ENCODE measurements around the gene AKR1A1. TPM values are rescaled to one million over a fixed set of nuclear protein-coding genes. Genes with fewer than 3 reads are reported as not detected.

AKR1A1 gene
- total RNA-seq, 1 donor from 2014 or later: 135 TPM

DNA sequence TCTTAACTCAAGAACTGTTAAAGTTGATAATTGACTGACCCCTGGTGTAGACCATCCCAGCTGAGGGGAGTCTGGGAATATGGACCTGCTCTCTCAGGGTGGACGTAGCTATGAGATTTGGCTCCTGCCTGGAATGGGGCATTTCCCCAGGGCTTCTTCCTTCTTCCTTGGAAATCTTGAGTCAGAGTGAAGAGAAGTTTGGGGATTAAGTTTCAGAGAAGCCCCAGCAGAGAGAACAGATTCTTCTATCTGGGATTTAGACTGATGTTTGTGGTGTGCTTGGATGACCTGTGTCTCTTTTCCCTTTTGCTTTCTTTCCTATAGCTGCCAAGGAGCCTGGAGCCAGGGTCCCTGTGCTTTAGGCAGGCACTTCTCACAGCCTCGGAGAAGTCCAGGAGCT lies 13.2 kb downstream of the AKR1A1 start:
- TF ChIP-seq, protein P1, sequence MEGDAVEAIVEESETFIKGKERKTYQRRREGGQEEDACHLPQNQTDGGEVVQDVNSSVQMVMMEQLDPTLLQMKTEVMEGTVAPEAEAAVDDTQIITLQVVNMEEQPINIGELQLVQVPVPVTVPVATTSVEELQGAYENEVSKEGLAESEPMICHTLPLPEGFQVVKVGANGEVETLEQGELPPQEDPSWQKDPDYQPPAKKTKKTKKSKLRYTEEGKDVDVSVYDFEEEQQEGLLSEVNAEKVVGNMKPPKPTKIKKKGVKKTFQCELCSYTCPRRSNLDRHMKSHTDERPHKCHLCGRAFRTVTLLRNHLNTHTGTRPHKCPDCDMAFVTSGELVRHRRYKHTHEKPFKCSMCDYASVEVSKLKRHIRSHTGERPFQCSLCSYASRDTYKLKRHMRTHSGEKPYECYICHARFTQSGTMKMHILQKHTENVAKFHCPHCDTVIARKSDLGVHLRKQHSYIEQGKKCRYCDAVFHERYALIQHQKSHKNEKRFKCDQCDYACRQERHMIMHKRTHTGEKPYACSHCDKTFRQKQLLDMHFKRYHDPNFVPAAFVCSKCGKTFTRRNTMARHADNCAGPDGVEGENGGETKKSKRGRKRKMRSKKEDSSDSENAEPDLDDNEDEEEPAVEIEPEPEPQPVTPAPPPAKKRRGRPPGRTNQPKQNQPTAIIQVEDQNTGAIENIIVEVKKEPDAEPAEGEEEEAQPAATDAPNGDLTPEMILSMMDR (conservative IDR thresholded peaks at IDR 0.05; ENCODE audit: low read depth, low read length): no peak
- H3K4me3 ChIP-seq (ENCODE audit: low read depth, low read length): no peak overlapping the region
- no peak for DNase-seq (ENCODE audit: low read depth)

DNA sequence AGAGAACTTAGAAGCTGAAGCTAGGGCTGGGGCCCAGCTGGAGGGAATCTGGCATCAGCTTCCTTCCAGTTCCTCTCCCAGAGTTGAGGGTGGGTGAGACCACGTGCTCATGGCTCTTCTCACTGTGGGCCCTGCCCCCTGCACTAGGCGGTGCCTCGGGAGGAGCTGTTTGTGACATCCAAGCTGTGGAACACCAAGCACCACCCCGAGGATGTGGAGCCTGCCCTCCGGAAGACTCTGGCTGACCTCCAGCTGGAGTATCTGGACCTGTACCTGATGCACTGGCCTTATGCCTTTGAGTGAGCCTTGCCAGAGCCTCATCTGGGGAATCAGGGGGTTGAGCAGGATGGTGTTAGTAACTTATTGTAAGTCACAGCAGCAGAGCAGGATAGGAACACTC lies 16.1 kb downstream of the AKR1A1 start:
- H3K4me3 ChIP-seq (ENCODE audit: low read depth, low read length): no peak overlapping the region
- TF ChIP-seq, protein P1 (conservative IDR thresholded peaks at IDR 0.05; ENCODE audit: low read depth, low read length): no peak
- no peak for DNase-seq (ENCODE audit: low read depth)

DNA sequence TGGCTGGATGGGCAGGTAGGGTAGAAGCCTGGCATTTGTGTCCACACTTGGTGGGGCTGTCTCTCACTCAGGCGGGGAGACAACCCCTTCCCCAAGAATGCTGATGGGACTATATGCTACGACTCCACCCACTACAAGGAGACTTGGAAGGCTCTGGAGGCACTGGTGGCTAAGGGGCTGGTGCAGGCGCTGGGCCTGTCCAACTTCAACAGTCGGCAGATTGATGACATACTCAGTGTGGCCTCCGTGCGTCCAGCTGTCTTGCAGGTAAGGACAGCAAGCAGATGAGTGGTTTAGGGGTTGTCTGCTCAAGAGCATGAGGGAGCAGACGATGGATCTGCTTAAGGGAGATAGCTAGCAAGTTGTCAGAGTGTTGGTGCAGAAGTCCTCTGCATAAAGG lies 17.3 kb downstream of the AKR1A1 start:
- DNase-seq (ENCODE audit: low read depth): no peak
- TF ChIP-seq, protein P1 (conservative IDR thresholded peaks at IDR 0.05; ENCODE audit: low read depth, low read length): no peak
- H3K4me3 ChIP-seq (ENCODE audit: low read depth, low read length): no peak overlapping the region

DNA sequence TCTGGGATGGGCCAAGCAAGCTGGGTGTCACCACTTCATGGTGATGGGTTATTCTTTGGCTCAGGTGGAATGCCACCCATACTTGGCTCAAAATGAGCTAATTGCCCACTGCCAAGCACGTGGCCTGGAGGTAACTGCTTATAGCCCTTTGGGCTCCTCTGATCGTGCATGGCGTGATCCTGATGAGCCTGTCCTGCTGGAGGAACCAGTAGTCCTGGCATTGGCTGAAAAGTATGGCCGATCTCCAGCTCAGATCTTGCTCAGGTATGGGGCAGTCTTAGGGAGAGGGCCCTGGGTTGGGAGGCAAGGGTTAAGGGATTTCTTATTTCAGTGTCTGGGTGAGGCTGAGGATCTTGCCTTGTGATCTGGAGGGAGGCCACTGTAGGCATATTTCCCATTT lies 17.8 kb downstream of the AKR1A1 start:
- TF ChIP-seq, protein P1 (conservative IDR thresholded peaks at IDR 0.05; ENCODE audit: low read depth, low read length): no peak
- no peak overlapping the region for H3K4me3 ChIP-seq (ENCODE audit: low read depth, low read length)
- no peak for DNase-seq (ENCODE audit: low read depth)

DNA sequence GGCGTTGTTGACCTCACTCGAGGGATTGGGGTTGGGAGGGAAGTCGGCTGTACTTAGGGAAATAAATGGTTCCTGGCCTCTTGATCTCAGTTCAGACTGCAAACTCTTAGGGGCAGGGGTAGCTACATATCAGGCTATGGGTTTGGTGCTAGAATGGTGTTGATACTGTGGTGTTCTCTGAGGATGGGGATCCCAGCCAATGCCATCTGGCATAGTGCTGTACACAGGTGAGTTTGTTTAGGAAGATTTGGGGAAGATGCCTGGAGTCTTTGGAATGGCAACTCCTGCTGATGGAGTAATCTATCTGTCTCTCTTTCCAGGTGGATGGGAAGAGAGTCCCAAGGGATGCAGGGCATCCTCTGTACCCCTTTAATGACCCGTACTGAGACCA lies 18.9 kb downstream of the AKR1A1 start:
- TF ChIP-seq, protein P1 (conservative IDR thresholded peaks at IDR 0.05; ENCODE audit: low read depth, low read length): no peak

DNA sequence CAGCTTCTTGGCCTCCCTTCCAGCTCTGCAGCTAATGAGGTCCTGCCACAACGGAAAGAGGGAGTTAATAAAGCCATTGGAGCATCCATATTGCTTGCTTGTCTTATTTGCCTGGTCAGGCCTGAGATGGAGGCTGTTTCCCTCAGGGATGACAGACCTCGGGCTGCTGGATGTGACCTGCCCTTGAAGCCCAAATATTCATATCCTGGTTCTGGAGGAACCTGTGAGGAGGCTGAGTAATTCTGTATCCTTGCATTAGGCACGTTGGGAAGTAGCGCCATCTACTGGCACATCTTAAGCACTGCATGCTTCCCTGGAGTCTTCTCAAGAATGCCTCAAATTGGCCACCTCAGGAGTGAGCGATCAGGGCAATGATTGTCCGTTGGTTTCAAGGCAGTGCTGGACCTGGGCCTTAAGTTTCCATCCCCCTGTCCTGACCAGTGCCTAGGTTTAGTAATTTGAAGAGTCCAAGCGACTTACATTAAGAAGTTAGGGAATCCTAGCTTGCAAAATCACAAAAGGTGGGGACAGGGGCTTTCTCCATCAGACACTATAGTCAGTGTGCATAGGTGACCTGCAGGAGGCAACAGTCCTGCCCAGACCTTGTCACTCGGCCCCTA lies 19.4 kb downstream of the AKR1A1 start:
- DNase-seq (ENCODE audit: low read depth): peak; percentile 32
- no peak overlapping the region for H3K4me3 ChIP-seq (ENCODE audit: low read depth, low read length)
- TF ChIP-seq, protein P1 (conservative IDR thresholded peaks at IDR 0.05; ENCODE audit: low read depth, low read length): peak; percentile 99

More for the DNA sequence above, 18.9 kb downstream of the AKR1A1 start:
- DNase-seq (ENCODE audit: low read depth): no peak
- H3K4me3 ChIP-seq (ENCODE audit: low read depth, low read length): no peak overlapping the region

DNA sequence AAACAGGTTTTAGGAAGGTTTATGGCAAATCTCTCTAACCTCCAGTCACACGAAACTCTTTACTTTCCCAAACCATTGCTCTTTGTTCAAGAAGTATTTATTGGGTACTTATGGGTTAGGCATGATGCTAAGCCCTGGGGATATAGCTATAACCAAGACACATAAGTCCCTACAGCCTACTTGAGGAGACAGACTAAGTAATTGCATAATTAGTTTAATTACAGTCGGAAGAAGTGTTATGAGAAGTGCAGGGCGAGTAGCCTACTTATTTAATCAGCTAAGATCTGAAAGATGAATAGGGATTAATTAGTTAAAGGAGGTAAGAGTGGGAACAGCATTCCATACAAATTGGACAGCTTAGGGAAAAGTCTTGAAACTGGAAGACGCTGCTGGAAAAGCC lies 20.0 kb downstream of the AKR1A1 start:
- TF ChIP-seq, protein P1 (conservative IDR thresholded peaks at IDR 0.05; ENCODE audit: low read depth, low read length): no peak
- DNase-seq (ENCODE audit: low read depth): no peak
- no peak overlapping the region for H3K4me3 ChIP-seq (ENCODE audit: low read depth, low read length)
